SK-N-MC (cell line): ENCODE results near the gene KLHL12.

Experiments used
- EZH2 ChIP-seq: fragments of 200-600 bp; sonication (generic); IDR thresholded peaks from one replicate; pipeline ENCODE4 v1.6.1; 2017; ENCODE audit warnings: antibody characterized with exemption
- POLR2AphosphoS5 ChIP-seq: IDR thresholded peaks from 2 replicates; pipeline ENCODE4 v1.6.1; 2012; ENCODE audit warnings: mild to moderate bottlenecking, low read depth, low read length, borderline replicate concordance

GRCh38 chr1:202858789-202859414 lies 68.1 kb downstream of the KLHL12 start:
- TF ChIP-seq POLR2AphosphoS5 (no peak), EZH2 (no peak)
